Measurements from ENCODE around the gene KRTAP5-9. TPM values are rescaled to one million over a fixed set of nuclear protein-coding genes. Genes with fewer than 3 reads are reported as not detected.

The KRTAP5-9 gene
- total RNA-seq, 1 experiment from 2014 or later: not detected

GRCh38 chr11:71548716-71549151 is 514 bp downstream of the KRTAP5-9 start:
- Histone ChIP-seq H3K4me1 (ENCODE audit: insufficient read depth, low read length) (no peaks in the 10 kb centered on the region), H3K9me3 (ENCODE audit: low read length) (no peaks in the 10 kb centered on the region), H3K4me3 (ENCODE audit: low read length) (no peak overlapping the region), H3K27me3 (ENCODE audit: low read length) (peaks cover 56% of the 10 kb centered on the region; the same call in 1 of the 2 replicates), H3K36me3 (ENCODE audit: low read depth, low read length) (no peaks in the 10 kb centered on the region), H3K27ac (ENCODE audit: low read length) (no peak overlapping the region), H3K9ac (ENCODE audit: low read length) (no peak overlapping the region), H3K4me2 (ENCODE audit: low read length) (no peak overlapping the region), H4K20me1 (ENCODE audit: low read length) (no peaks in the 10 kb centered on the region), H3K79me2 (ENCODE audit: low read length) (no peaks in the 10 kb centered on the region), H3K9me2 (replicated peaks; ENCODE audit: low read length) (no peaks in the 10 kb centered on the region), H2AFZ (ENCODE audit: low read length) (no peak overlapping the region), H3F3A (ENCODE audit: low read length, unreplicated experiment) (no peaks in the 10 kb centered on the region)
- no TSS peak for BruUV-seq (replicated peaks)
- POLR2A ChIA-PET (ENCODE audit: unreplicated experiment): no interaction called here
- no peak for ATAC-seq
- no peak for DNase-seq
- intact Hi-C loops (cut with micrococcal nuclease): no loop called here
- CTCF ChIA-PET: no interaction called here
- TF ChIP-seq EZH2phosphoT487 (IDR thresholded peaks at IDR 0.05; ENCODE audit: borderline replicate concordance, low read length) (no peak), CTCF (conservative IDR thresholded peaks at IDR 0.05; ENCODE audit: low read depth, low read length) (no peak), EZH2 (IDR thresholded peaks at IDR 0.05; ENCODE audit: low read length, unreplicated experiment) (no peak)

GRCh38 chr11:71551711-71552110 is 3.5 kb downstream of the KRTAP5-9 start:
- Histone ChIP-seq H3K79me2 (ENCODE audit: low read length) (no peaks in the 10 kb centered on the region), H3K27ac (ENCODE audit: low read length) (no peak overlapping the region), H3K27me3 (ENCODE audit: low read length) (peaks cover 36% of the 10 kb centered on the region; the same call in 1 of the 2 replicates), H3K9ac (ENCODE audit: low read length) (no peak overlapping the region), H3F3A (ENCODE audit: low read length, unreplicated experiment) (no peaks in the 10 kb centered on the region), H3K9me3 (ENCODE audit: low read length) (no peaks in the 10 kb centered on the region), H3K4me2 (ENCODE audit: low read length) (no peak overlapping the region), H3K9me2 (replicated peaks; ENCODE audit: low read length) (no peaks in the 10 kb centered on the region), H3K4me3 (ENCODE audit: low read length) (no peak overlapping the region), H4K20me1 (ENCODE audit: low read length) (no peaks in the 10 kb centered on the region), H3K36me3 (ENCODE audit: low read depth, low read length) (no peaks in the 10 kb centered on the region), H2AFZ (ENCODE audit: low read length) (no peak overlapping the region), H3K4me1 (ENCODE audit: insufficient read depth, low read length) (no peaks in the 10 kb centered on the region)
- no peak for DNase-seq
- no TSS peak for BruUV-seq (replicated peaks)
- intact Hi-C loops (cut with micrococcal nuclease): no loop called here
- CTCF ChIA-PET: no interaction called here
- no peak for TF ChIP-seq EZH2 (IDR thresholded peaks at IDR 0.05; ENCODE audit: low read length, unreplicated experiment)
- TF ChIP-seq EZH2phosphoT487 (IDR thresholded peaks at IDR 0.05; ENCODE audit: borderline replicate concordance, low read length): no peak
- no peak for TF ChIP-seq CTCF (conservative IDR thresholded peaks at IDR 0.05; ENCODE audit: low read depth, low read length)
- ATAC-seq: no peak
- POLR2A ChIA-PET (ENCODE audit: unreplicated experiment): no interaction called here

GRCh38 chr11:71554996-71555395 is 6.8 kb downstream of the KRTAP5-9 start:
- no peak overlapping the region for H3K27ac ChIP-seq (ENCODE audit: low read length)
- ATAC-seq (no peak), DNase-seq (no peak)
- TF ChIP-seq EZH2 (IDR thresholded peaks at IDR 0.05; ENCODE audit: low read length, unreplicated experiment): no peak
- no peak for TF ChIP-seq EZH2phosphoT487 (IDR thresholded peaks at IDR 0.05; ENCODE audit: borderline replicate concordance, low read length)
- no peak for TF ChIP-seq CTCF (conservative IDR thresholded peaks at IDR 0.05; ENCODE audit: low read depth, low read length)
- no peak overlapping the region for H3K9ac ChIP-seq (ENCODE audit: low read length)
- intact Hi-C loops (cut with micrococcal nuclease): no loop called here
- H3K36me3 ChIP-seq (ENCODE audit: low read depth, low read length): no peaks in the 10 kb centered on the region
- H3K9me3 ChIP-seq (ENCODE audit: low read length): no peaks in the 10 kb centered on the region
- H3K4me2 ChIP-seq (ENCODE audit: low read length): no peak overlapping the region
- POLR2A ChIA-PET (ENCODE audit: unreplicated experiment): no interaction called here
- H3K9me2 ChIP-seq (replicated peaks; ENCODE audit: low read length): no peaks in the 10 kb centered on the region
- H4K20me1 ChIP-seq (ENCODE audit: low read length): no peaks in the 10 kb centered on the region
- no peaks in the 10 kb centered on the region for H3F3A ChIP-seq (ENCODE audit: low read length, unreplicated experiment)
- no TSS peak for BruUV-seq (replicated peaks)
- no peaks in the 10 kb centered on the region for H3K79me2 ChIP-seq (ENCODE audit: low read length)
- no peaks in the 10 kb centered on the region for H3K4me1 ChIP-seq (ENCODE audit: insufficient read depth, low read length)
- CTCF ChIA-PET: no interaction called here
- H2AFZ ChIP-seq (ENCODE audit: low read length): no peak overlapping the region
- no peak overlapping the region for H3K4me3 ChIP-seq (ENCODE audit: low read length)
- peaks cover 4% of the 10 kb centered on the region; the same call in 1 of the 2 replicates for H3K27me3 ChIP-seq (ENCODE audit: low read length)
